HL-60 (cell line): Measurements from ENCODE around the gene NBAS.

ENCODE experiments used
- CTCF ChIP-seq: IDR thresholded peaks from one replicate; pipeline ENCODE4 v1.5.1; 2011; ENCODE audit warnings: low read length, control low read depth, inconsistent platforms; ENCODE audit not compliant: insufficient read depth
- GABPA ChIP-seq: IDR thresholded peaks from 2 replicates; pipeline ENCODE4 v1.6.1; 2012; ENCODE audit warnings: low read depth
- POLR2AphosphoS5 ChIP-seq: IDR thresholded peaks from 2 replicates; pipeline ENCODE4 v1.6.1; 2012; ENCODE audit warnings: low read depth
- REST ChIP-seq: IDR thresholded peaks from 2 replicates; pipeline ENCODE4 v1.6.1; 2012; ENCODE audit warnings: low read depth; ENCODE audit not compliant: insufficient replicate concordance
- SPI1 ChIP-seq: IDR thresholded peaks from 2 replicates; pipeline ENCODE4 v1.6.1; 2012; ENCODE audit warnings: low read depth, mild to moderate bottlenecking, borderline replicate concordance

GRCh38 chr2:15354596-15355366 is 206.4 kb downstream of the NBAS start:
- TF ChIP-seq CTCF (no peak), SPI1 (no peak), POLR2AphosphoS5 (no peak), REST (no peak), GABPA (no peak)
